Caco-2 (cell line): Measurements from ENCODE around the gene ZNF664. TPM values are rescaled to one million over a fixed set of nuclear protein-coding genes. Genes with fewer than 3 reads are reported as not detected.

Source experiments
- BruUV-seq: library from RNA; stranded (reverse); fragments of 400-500 nt; replicated peaks from 2 replicates; lab custom pipeline; 2021; lab: Mats Ljungman, UMichigan
- CTCF ChIA-PET: fragments of 300-600 bp; sonication (Branson Sonifier 250); formaldehyde crosslinking; loops from one replicate; lab custom pipeline; 2022; ENCODE audit warnings: antibody characterized with exemption; lab: Charles Lee
- POLR2A ChIA-PET: fragments of 300-600 bp; sonication (Branson Sonifier 250); formaldehyde crosslinking; loops from one replicate; lab custom pipeline; 2022; ENCODE audit warnings: antibody characterized with exemption; lab: Charles Lee
- DNase-seq, 2 experiments: peaks; one replicate each; pipeline versions ENCODE4 v3.0.0 to v3.0.0-alpha.2; 2020 to 2022
- H3K27me3 ChIP-seq: replicated peaks from 2 replicates; pipeline ENCODE4 v1.6.0; 2011; ENCODE audit warnings: low read length; ENCODE audit not compliant: control insufficient read depth, insufficient read depth
- H3K36me3 ChIP-seq: 2 replicates; pipeline ENCODE4 v1.5.1; 2011; ENCODE audit warnings: low read length; ENCODE audit not compliant: control insufficient read depth, insufficient read depth
- H3K4me1 ChIP-seq: fragments of 250-450 bp; sonication (Bioruptor Pico); 2 replicates; pipeline ENCODE4 v1.5.1; 2020; ENCODE audit warnings: mild to moderate bottlenecking
- H3K4me3 ChIP-seq: 2 replicates; pipeline ENCODE4 v1.5.1; 2011; ENCODE audit warnings: low read depth, mild to moderate bottlenecking, control low read depth, low read length
- H3K9me3 ChIP-seq: fragments of 250-450 bp; sonication (Bioruptor Pico); 2 replicates; pipeline ENCODE4 v1.5.1; 2020; ENCODE audit warnings: mild to moderate bottlenecking, moderate library complexity
- H3K27ac Mint-ChIP-seq: one replicate; pipeline ENCODE4 v1.8.0; 2022; ENCODE audit warnings: mixed read lengths; ENCODE audit not compliant: unreplicated experiment
- H3K27me3 Mint-ChIP-seq: one replicate; pipeline ENCODE4 v1.8.0; 2022; ENCODE audit warnings: mixed read lengths; ENCODE audit not compliant: insufficient read depth, unreplicated experiment
- H3K36me3 Mint-ChIP-seq: one replicate; pipeline ENCODE4 v1.8.0; 2022; ENCODE audit warnings: mild to moderate bottlenecking, mixed read lengths; ENCODE audit not compliant: insufficient read depth, unreplicated experiment
- H3K4me1 Mint-ChIP-seq: one replicate; pipeline ENCODE4 v1.8.0; 2022; ENCODE audit warnings: low read depth, mixed read lengths; ENCODE audit not compliant: unreplicated experiment
- H3K4me3 Mint-ChIP-seq: one replicate; pipeline ENCODE4 v1.8.0; 2022; ENCODE audit warnings: mild to moderate bottlenecking, moderate library complexity, mixed read lengths; ENCODE audit not compliant: unreplicated experiment
- H3K9me3 Mint-ChIP-seq: one replicate; pipeline ENCODE4 v1.8.0; 2022; ENCODE audit warnings: mixed read lengths; ENCODE audit not compliant: unreplicated experiment
- CTCF ChIP-seq, 2 experiments: fragments of 200-600 bp in 1 of 2; IDR thresholded peaks; 1 replicate in 1 of 2; 2 replicates in 1 of 2; pipeline versions ENCODE4 v1.5.1 to v1.8.0; 2011 to 2022; ENCODE audit warnings: antibody characterized with exemption in 1 of 2, control low read depth in 1 of 2, inconsistent platforms in 1 of 2, low read depth in 1 of 2, low read length in 1 of 2, mild to moderate bottlenecking in 1 of 2, moderate library complexity in 1 of 2; ENCODE audit not compliant: insufficient read depth in 1 of 2, severe bottlenecking in 1 of 2, unreplicated experiment in 1 of 2
- intact Hi-C: fragments of 100-400 bp; cut with micrococcal nuclease; formaldehyde crosslinking; loops from one replicate; pipeline ENCODE4 v1.10.0; 2022; ENCODE audit not compliant: unreplicated experiment
- total RNA-seq: library from RNA; stranded (reverse); gene quantifications from 2 replicates; pipeline ENCODE4 v1.2.3, GENCODE V29; 2022

ZNF664 gene
- total RNA-seq, 1 experiment from 2014 or later = 117 TPM

DNA sequence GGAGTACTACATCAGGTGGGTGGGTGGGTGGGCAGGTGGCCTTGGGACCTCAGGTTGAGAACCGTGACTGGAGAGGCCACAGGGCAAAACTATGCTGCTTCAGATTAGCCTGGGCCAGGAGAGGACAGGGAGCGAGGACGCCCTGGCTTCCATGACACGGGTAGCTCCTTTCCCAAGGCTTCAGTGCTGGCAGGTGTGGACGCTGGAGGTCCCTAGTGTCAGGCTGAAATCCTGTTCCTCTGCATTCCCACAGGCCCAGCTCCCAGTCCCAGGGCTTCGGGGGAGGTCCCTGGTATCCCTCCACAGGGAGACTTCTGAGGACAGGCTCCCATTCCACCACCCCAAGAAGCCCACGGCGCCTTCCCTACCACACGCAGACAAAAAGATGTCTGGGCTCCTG, 32.0 kb upstream of the ZNF664 start:
- H3K9me3 ChIP-seq = peaks cover 4% of the 10 kb centered on the region; the same call in 1 of the 2 replicates
- no peaks in the 10 kb centered on the region for H3K27me3 ChIP-seq
- H3K36me3 Mint-ChIP-seq = peaks cover 22% of the 10 kb centered on the region
- H3K4me1 ChIP-seq = no peaks in the 10 kb centered on the region
- H3K36me3 ChIP-seq = peaks cover 1% of the 10 kb centered on the region
- no peak overlapping the region for H3K4me3 ChIP-seq
- no peak overlapping the region for H3K27ac Mint-ChIP-seq
- POLR2A ChIA-PET = no interaction called here
- TF ChIP-seq CTCF (IDR thresholded peaks at IDR 0.05; ENCODE audit: insufficient read depth in 1 of 2, low read depth in 1 of 2, low read length in 1 of 2, severe bottlenecking in 1 of 2, unreplicated experiment in 1 of 2) = no peak
- BruUV-seq = no TSS peak
- no peak overlapping the region for H3K4me3 Mint-ChIP-seq
- H3K9me3 Mint-ChIP-seq = no peaks in the 10 kb centered on the region
- CTCF ChIA-PET = no interaction called here
- no peaks in the 10 kb centered on the region for H3K27me3 Mint-ChIP-seq
- peak in 1 of 2 experiments; percentile 23 for DNase-seq
- intact Hi-C loops = no loop called here
- peaks cover 11% of the 10 kb centered on the region for H3K4me1 Mint-ChIP-seq

GRCh38 chr12:123941624-123942237, 31.3 kb upstream of the ZNF664 start:
- H3K36me3 Mint-ChIP-seq = peaks cover 18% of the 10 kb centered on the region

DNA sequence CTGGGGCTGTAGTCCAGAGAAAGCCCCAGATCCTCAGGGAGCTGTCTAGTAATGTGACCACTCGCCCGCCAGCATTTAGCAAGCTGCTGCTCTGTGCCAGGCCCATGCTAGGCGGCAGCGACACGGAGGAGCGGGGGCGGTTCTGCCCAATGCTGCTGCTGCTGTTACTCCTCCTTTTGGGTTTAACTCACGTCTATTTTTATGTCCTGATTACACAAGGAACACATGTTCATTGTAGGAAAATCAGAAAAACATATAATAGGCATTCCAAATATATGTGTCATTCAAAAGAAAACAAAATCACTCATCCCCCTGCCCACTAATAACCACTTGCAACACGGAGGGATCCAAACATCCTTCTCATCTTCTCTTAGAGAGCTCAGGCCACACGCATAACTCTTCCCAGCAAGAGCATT, 30.8 kb upstream of the ZNF664 start:
- no peaks in the 10 kb centered on the region for H3K9me3 Mint-ChIP-seq
- H3K36me3 ChIP-seq = peaks cover 1% of the 10 kb centered on the region; the same call in 1 of the 2 replicates
- no peak for TF ChIP-seq CTCF (IDR thresholded peaks at IDR 0.05; ENCODE audit: insufficient read depth in 1 of 2, low read depth in 1 of 2, low read length in 1 of 2, severe bottlenecking in 1 of 2, unreplicated experiment in 1 of 2)
- BruUV-seq = no TSS peak
- no peak overlapping the region for H3K4me3 Mint-ChIP-seq
- no peaks in the 10 kb centered on the region for H3K27me3 ChIP-seq
- peaks cover 4% of the 10 kb centered on the region; the same call in 1 of the 2 replicates for H3K9me3 ChIP-seq
- intact Hi-C loops = no loop called here
- H3K27me3 Mint-ChIP-seq = no peaks in the 10 kb centered on the region
- ChIA-PET POLR2A (no interaction called here), CTCF (no interaction called here)
- no peaks in the 10 kb centered on the region for H3K4me1 ChIP-seq
- no peak for DNase-seq
- peaks cover 11% of the 10 kb centered on the region for H3K4me1 Mint-ChIP-seq
- peaks cover 17% of the 10 kb centered on the region for H3K36me3 Mint-ChIP-seq
- no peak overlapping the region for H3K27ac Mint-ChIP-seq
- H3K4me3 ChIP-seq = no peak overlapping the region

More at GRCh38 chr12:123941624-123942237, 31.3 kb upstream of the ZNF664 start:
- Histone ChIP-seq H3K27me3 (no peaks in the 10 kb centered on the region), H3K4me3 (no peak overlapping the region), H3K9me3 (peaks cover 4% of the 10 kb centered on the region; the same call in 1 of the 2 replicates), H3K36me3 (peaks cover 1% of the 10 kb centered on the region; the same call in 1 of the 2 replicates), H3K4me1 (no peaks in the 10 kb centered on the region)
- TF ChIP-seq CTCF (IDR thresholded peaks at IDR 0.05; ENCODE audit: insufficient read depth in 1 of 2, low read depth in 1 of 2, low read length in 1 of 2, severe bottlenecking in 1 of 2, unreplicated experiment in 1 of 2) = no peak
- Mint-ChIP-seq H3K9me3 (no peaks in the 10 kb centered on the region), H3K27ac (no peak overlapping the region), H3K27me3 (no peaks in the 10 kb centered on the region), H3K4me1 (peaks cover 11% of the 10 kb centered on the region), H3K4me3 (no peak overlapping the region)
- ChIA-PET POLR2A (no interaction called here), CTCF (no interaction called here)
- no TSS peak for BruUV-seq
- intact Hi-C loops = no loop called here
- no peak for DNase-seq
